Hypothalamus (tissue), 51 donors: ENCODE measurements around the gene TRABD2A.
"Not testable (repeated sequence)": the region's sequence is repeated elsewhere in the genome, so short reads cannot be mapped to it uniquely, and the experiment has no call there.

Source experiments
- DNase-seq, 51 donors: peaks; one replicate each; lab custom pipeline; 2025; lab: John Stamatoyannopoulos, UW

TRABD2A gene

GRCh38 chr2:84788027-84788426, 92.9 kb downstream of the TRABD2A start:
- DNase-seq, result no peak

GRCh38 chr2:84786601-84787000, 94.3 kb downstream of the TRABD2A start:
- DNase-seq, result no peak

- DNase-seq, result no peak
Observed at GRCh38 chr2:84785950-84786349, 94.9 kb downstream of the TRABD2A start.

- DNase-seq, result no peak
Observed at GRCh38 chr2:84782717-84783442, 98.0 kb downstream of the TRABD2A start.

- DNase-seq, result no peak
Observed at GRCh38 chr2:84781942-84782716, 98.8 kb downstream of the TRABD2A start.

GRCh38 chr2:84779781-84780180, 101.1 kb downstream of the TRABD2A start:
- DNase-seq, result no peak

- no peak for DNase-seq
Observed at GRCh38 chr2:84778911-84779690, 101.8 kb downstream of the TRABD2A start.

- no peak for DNase-seq
Observed at GRCh38 chr2:84776011-84776410, 104.9 kb downstream of the TRABD2A start.

- DNase-seq, result not testable (repeated sequence)
Observed at GRCh38 chr2:84773562-84773961, 107.3 kb downstream of the TRABD2A start.
